HEK293 (cell line): ENCODE measurements around the gene DHX9.

ENCODE experiments used
- BCL11A ChIP-seq: fragments of 450-650 bp; formaldehyde crosslinking; IDR thresholded peaks from 2 replicates; pipeline ENCODE4 v1.5.1; 2016; ENCODE audit warnings: low read depth, missing biosample characterization, missing genetic modification characterization
- CTCF ChIP-seq: fragments of 450-650 bp; formaldehyde crosslinking; IDR thresholded peaks from 2 replicates; pipeline ENCODE4 v1.5.1; 2016; ENCODE audit warnings: missing biosample characterization, missing genetic modification characterization
- HOXC10 ChIP-seq: sonication (generic); formaldehyde crosslinking; IDR thresholded peaks from 2 replicates; pipeline ENCODE4 v1.8.1; 2023; ENCODE audit warnings: mild to moderate bottlenecking, missing genetic modification reagents
- ZBTB1 ChIP-seq: fragments of 450-650 bp; formaldehyde crosslinking; IDR thresholded peaks from 2 replicates; pipeline ENCODE4 v1.5.1; 2016; ENCODE audit warnings: missing biosample characterization, missing genetic modification characterization
- ZNF157 ChIP-seq: fragments of 450-650 bp; formaldehyde crosslinking; IDR thresholded peaks from 2 replicates; pipeline ENCODE4 v1.5.1; 2016; ENCODE audit warnings: missing biosample characterization, missing genetic modification characterization
- ZNF169 ChIP-seq: fragments of 450-650 bp; formaldehyde crosslinking; IDR thresholded peaks from 2 replicates; pipeline ENCODE4 v1.5.1; 2016; ENCODE audit warnings: missing biosample characterization, missing genetic modification characterization
- ZNF335 ChIP-seq: fragments of 450-650 bp; formaldehyde crosslinking; conservative IDR thresholded peaks from 2 replicates; pipeline ENCODE4 v1.5.1; 2016; ENCODE audit warnings: missing biosample characterization, missing genetic modification characterization
- ZNF558 ChIP-seq: fragments of 450-650 bp; formaldehyde crosslinking; IDR thresholded peaks from 2 replicates; pipeline ENCODE4 v1.5.1; 2016; ENCODE audit warnings: missing biosample characterization, missing genetic modification characterization
- ZNF704 ChIP-seq: fragments of 450-650 bp; formaldehyde crosslinking; IDR thresholded peaks from 2 replicates; pipeline ENCODE4 v1.5.1; 2016; ENCODE audit warnings: missing biosample characterization, missing genetic modification characterization
- ZNF707 ChIP-seq: fragments of 450-650 bp; formaldehyde crosslinking; IDR thresholded peaks from 2 replicates; pipeline ENCODE4 v1.5.1; 2016; ENCODE audit warnings: missing biosample characterization, missing genetic modification characterization
- ZNF785 ChIP-seq: fragments of 450-650 bp; formaldehyde crosslinking; IDR thresholded peaks from 2 replicates; pipeline ENCODE4 v1.5.1; 2016; ENCODE audit warnings: missing biosample characterization, missing genetic modification characterization
- ZNF792 ChIP-seq: fragments of 450-650 bp; formaldehyde crosslinking; IDR thresholded peaks from 2 replicates; pipeline ENCODE4 v1.5.1; 2016; ENCODE audit warnings: missing biosample characterization, missing genetic modification characterization

GRCh38 chr1:182885591-182885990, 46.4 kb downstream of the DHX9 start:
- no peak for TF ChIP-seq ZNF169
- no peak for TF ChIP-seq CTCF
- TF ChIP-seq ZNF707 (tag by site-specific recombination) = no peak
- TF ChIP-seq ZNF792 (tag by site-specific recombination) = no peak
- TF ChIP-seq ZNF558 = no peak
- TF ChIP-seq HOXC10 (CRISPR knock-in tag) = no peak
- TF ChIP-seq ZBTB1 (tag by site-specific recombination) = no peak
- TF ChIP-seq ZNF157 = no peak
- TF ChIP-seq ZNF335 (tag by site-specific recombination) = no peak
- no peak for TF ChIP-seq ZNF785 (tag by site-specific recombination)
- TF ChIP-seq ZNF704 (tag by site-specific recombination) = no peak
- no peak for TF ChIP-seq BCL11A (tag by site-specific recombination)
